GM18511 (cell line): ENCODE results near the gene BANF2.

ENCODE experiments used
- ATAC-seq: cut with Tn5 transposase; IDR thresholded peaks from one replicate; pipeline ENCODE4 v1.9.1; 2021; ENCODE audit warnings: mild to moderate bottlenecking, moderate library complexity; ENCODE audit not compliant: unreplicated experiment

BANF2 gene

GRCh38 chr20:17663486-17663885 is 36.3 kb upstream of the BANF2 start:
- ATAC-seq = no peak

- ATAC-seq = peak; percentile 54
Measured at GRCh38 chr20:17664025-17664633, 35.6 kb upstream of the BANF2 start.

- ATAC-seq = no peak
Measured at GRCh38 chr20:17665756-17666155, 34.0 kb upstream of the BANF2 start.

GRCh38 chr20:17666481-17666880 is 33.3 kb upstream of the BANF2 start:
- ATAC-seq = no peak

GRCh38 chr20:17667445-17667844 is 32.3 kb upstream of the BANF2 start:
- ATAC-seq = no peak

- no peak for ATAC-seq
Measured at GRCh38 chr20:17668432-17668831, 31.3 kb upstream of the BANF2 start.

GRCh38 chr20:17669306-17669931 is 30.3 kb upstream of the BANF2 start:
- no peak for ATAC-seq

GRCh38 chr20:17671011-17671410 is 28.8 kb upstream of the BANF2 start:
- no peak for ATAC-seq

- no peak for ATAC-seq
Measured at GRCh38 chr20:17671565-17671964, 28.2 kb upstream of the BANF2 start.

GRCh38 chr20:17673084-17673483 is 26.7 kb upstream of the BANF2 start:
- ATAC-seq = no peak

- ATAC-seq = no peak
Measured at GRCh38 chr20:17674722-17675518, 24.8 kb upstream of the BANF2 start.

GRCh38 chr20:17675519-17676377 is 24.0 kb upstream of the BANF2 start:
- no peak for ATAC-seq

GRCh38 chr20:17676378-17676759 is 23.4 kb upstream of the BANF2 start:
- ATAC-seq = no peak

GRCh38 chr20:17676942-17677341 is 22.8 kb upstream of the BANF2 start:
- ATAC-seq = no peak

- ATAC-seq = no peak
Measured at GRCh38 chr20:17678295-17678694, 21.5 kb upstream of the BANF2 start.

GRCh38 chr20:17678886-17679285 is 20.9 kb upstream of the BANF2 start:
- ATAC-seq = no peak

- no peak for ATAC-seq
Measured at GRCh38 chr20:17679941-17680835, 19.6 kb upstream of the BANF2 start.

- ATAC-seq = peak; percentile 52
Measured at GRCh38 chr20:17680836-17681725, 18.7 kb upstream of the BANF2 start.

- peak; percentile 15 for ATAC-seq
Measured at GRCh38 chr20:17681726-17682102, 18.1 kb upstream of the BANF2 start.
